HCT116 (cell line): ENCODE data around the gene KIF26B. TPM values are rescaled to one million over a fixed set of nuclear protein-coding genes. Genes with fewer than 3 reads are reported as not detected.

Experiments
- ATAC-seq: fragments of 200-7000 bp; cut with Tn5 transposase; 2 replicates; pipeline ENCODE4 v1.9.1; 2020; ENCODE audit warnings: mild to moderate bottlenecking, moderate library complexity
- BruUV-seq: library from RNA; stranded (reverse); fragments of 400-500 nt; replicated peaks from 2 replicates; lab custom pipeline; 2021; lab: Mats Ljungman, UMichigan
- CTCF ChIA-PET: fragments of 300-600 bp; sonication (Branson Sonifier 250); formaldehyde crosslinking; loops from one replicate; lab custom pipeline; 2021; ENCODE audit warnings: antibody characterized with exemption; lab: Charles Lee
- POLR2A ChIA-PET: fragments of 300-600, 350-600 bp; sonication (Branson Sonifier 250); formaldehyde crosslinking; loops from one replicate; lab custom pipeline; 2021; ENCODE audit warnings: antibody characterized with exemption; lab: Charles Lee
- RAD21 ChIA-PET, 2 experiments: fragments of 300-600 bp; sonication (Branson Sonifier 250); formaldehyde crosslinking; loops; one replicate each; lab custom pipeline; 2023; ENCODE audit warnings: low total read pairs in 2 of 2; ENCODE audit not compliant: uncharacterized antibody in 2 of 2, unreplicated experiment in 2 of 2, low non-redundant PET in 1 of 2; lab: Charles Lee
- DNase-seq: peaks from one replicate; pipeline ENCODE4 v3.0.0-alpha.2; 2010; ENCODE audit warnings: low read depth, low spot score
- H2AFZ ChIP-seq: fragments of 200-600 bp; shearing (Covaris generic), sonication (generic); 2 replicates; pipeline ENCODE4 v1.6.1; 2017; ENCODE audit warnings: low read depth, mixed run types, mixed read lengths, antibody characterized with exemption, low read length; ENCODE audit not compliant: poor library complexity, severe bottlenecking
- H3K27ac ChIP-seq: 2 replicates; pipeline ENCODE4 v1.5.1; 2012; ENCODE audit warnings: low read depth, low read length
- H3K27me3 ChIP-seq: fragments of 200-600 bp; sonication (generic); 2 replicates; pipeline ENCODE4 v1.6.1; 2016; ENCODE audit warnings: mixed run types, low read length, mixed read lengths; ENCODE audit not compliant: insufficient read depth
- H3K36me3 ChIP-seq, 2 experiments: fragments of 200-500 bp in 1 of 2; fragments of 200-600 bp in 1 of 2; sonication (Bioruptor generic) in 1 of 2; sonication (generic) in 1 of 2; 2 replicates each; pipeline versions ENCODE4 v1.5.1 to v1.6.1; 2014 to 2016; ENCODE audit warnings: low read length in 2 of 2, inconsistent platforms in 1 of 2, mixed read lengths in 1 of 2, mixed run types in 1 of 2; ENCODE audit not compliant: insufficient read depth in 2 of 2, control insufficient read depth in 1 of 2
- H3K4me1 ChIP-seq, 2 experiments: fragments of 200-600 bp in 1 of 2; sonication (generic) in 1 of 2; 2 replicates each; pipeline versions ENCODE4 v1.5.1 to v1.6.1; 2012 to 2017; ENCODE audit warnings: low read length in 2 of 2, inconsistent platforms in 1 of 2, mild to moderate bottlenecking in 1 of 2, mixed read lengths in 1 of 2, mixed run types in 1 of 2, moderate library complexity in 1 of 2; ENCODE audit not compliant: insufficient read depth in 2 of 2, control insufficient read depth in 1 of 2
- H3K4me2 ChIP-seq: fragments of 200-600 bp; sonication (generic); 2 replicates; pipeline ENCODE4 v1.6.1; 2017; ENCODE audit warnings: mixed run types, low read length, mixed read lengths
- H3K4me3 ChIP-seq, 2 experiments: fragments of 200-600 bp in 1 of 2; sonication (generic) in 1 of 2; replicated peaks in 1 of 2; 2 replicates each; pipeline ENCODE4 v1.5.1; 2011 to 2016; ENCODE audit warnings: low read length in 2 of 2, control low read depth in 1 of 2, low read depth in 1 of 2, mild to moderate bottlenecking in 1 of 2, mixed read lengths in 1 of 2, mixed run types in 1 of 2
- H3K79me2 ChIP-seq: fragments of 200-600 bp; sonication (generic); 2 replicates; pipeline ENCODE4 v1.6.1; 2017; ENCODE audit warnings: mild to moderate bottlenecking, mixed run types, low read length, moderate library complexity, mixed read lengths; ENCODE audit not compliant: insufficient read depth
- H3K9ac ChIP-seq: fragments of 200-600 bp; sonication (generic); 2 replicates; pipeline ENCODE4 v1.6.1; 2016; ENCODE audit warnings: low read length, mixed read lengths
- H3K9me2 ChIP-seq: fragments of 200-600 bp; sonication (generic), shearing (Covaris generic); 2 replicates; pipeline ENCODE4 v1.6.1; 2017; ENCODE audit warnings: mixed run types, mild to moderate bottlenecking, moderate library complexity; ENCODE audit not compliant: insufficient read depth
- H3K9me3 ChIP-seq, 2 experiments: fragments of 200-500 bp in 1 of 2; fragments of 200-600 bp in 1 of 2; sonication (Bioruptor generic) in 1 of 2; sonication (generic) in 1 of 2; 2 replicates each; pipeline ENCODE4 v1.6.1; 2014 to 2017; ENCODE audit warnings: low read length in 2 of 2, mixed read lengths in 2 of 2, inconsistent platforms in 1 of 2, low read depth in 1 of 2, mild to moderate bottlenecking in 1 of 2, mixed run types in 1 of 2, moderate library complexity in 1 of 2; ENCODE audit not compliant: control insufficient read depth in 1 of 2, insufficient read depth in 1 of 2
- H4K20me1 ChIP-seq: fragments of 200-600 bp; sonication (generic), shearing (Covaris generic); 2 replicates; pipeline ENCODE4 v1.6.1; 2017; ENCODE audit warnings: mixed run types, mild to moderate bottlenecking, moderate library complexity; ENCODE audit not compliant: insufficient read depth
- CEBPB ChIP-seq: IDR thresholded peaks from 2 replicates; pipeline ENCODE4 v1.6.1; 2012; ENCODE audit warnings: low read depth
- EGR1 ChIP-seq: IDR thresholded peaks from 2 replicates; pipeline ENCODE4 v1.6.1; 2012; ENCODE audit warnings: low read depth
- TCF7L2 ChIP-seq: IDR thresholded peaks from 2 replicates; pipeline ENCODE4 v1.7.0; 2011; ENCODE audit warnings: borderline replicate concordance, inconsistent platforms; ENCODE audit not compliant: insufficient read depth, insufficient read length; ENCODE audit errors: extremely low read depth
- intact Hi-C: fragments of 100-400 bp; cut with micrococcal nuclease; formaldehyde crosslinking; loops from 2 replicates; pipeline ENCODE4 v1.10.0; 2022
- total RNA-seq: library from RNA; stranded (reverse); gene quantifications from one replicate; pipeline ENCODE4 v1.2.1, GENCODE V29; 2021; ENCODE audit not compliant: unreplicated experiment
- TF ChIP-seq, protein P1 (sequence below): IDR thresholded peaks from 2 replicates; pipeline ENCODE4 v1.6.1; 2012
- TF ChIP-seq, protein P2 (sequence below), 3 experiments: fragments of 200-600 bp in 1 of 3; sonication (generic) in 1 of 3; IDR thresholded peaks in 2 of 3; conservative IDR thresholded peaks in 1 of 3; 2 replicates each; pipeline ENCODE4 v1.5.1; 2012 to 2017; ENCODE audit warnings: low read depth in 2 of 3, low read length in 2 of 3, antibody characterized with exemption in 1 of 3, borderline replicate concordance in 1 of 3, control low read depth in 1 of 3, mild to moderate bottlenecking in 1 of 3, mixed read lengths in 1 of 3, mixed run types in 1 of 3, moderate library complexity in 1 of 3; ENCODE audit not compliant: insufficient read depth in 1 of 3

KIF26B gene
- total RNA-seq, 1 experiment from 2014 or later = 0.49 TPM

DNA sequence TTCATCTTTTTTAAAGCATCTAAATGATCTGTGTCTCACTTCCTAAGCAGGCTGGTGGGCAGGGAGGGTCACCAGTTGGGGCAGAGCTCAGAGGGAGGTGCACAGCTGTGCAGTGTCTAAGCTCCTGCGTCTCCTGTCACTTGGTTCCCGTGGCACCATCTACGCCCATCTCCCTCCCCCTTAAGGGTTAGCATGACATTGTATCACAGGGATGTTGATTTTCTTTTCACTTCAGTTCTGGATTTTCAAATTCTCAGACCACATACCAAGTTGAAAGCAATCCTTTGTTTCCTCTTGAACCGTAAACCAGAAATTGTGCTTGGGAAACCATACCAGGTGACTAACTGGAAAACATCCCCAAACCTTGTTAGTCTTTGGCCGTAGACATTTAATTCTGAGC, 187.0 kb downstream of the KIF26B start:
- ChIA-PET CTCF (no interaction called here), POLR2A (no interaction called here), RAD21 (no interaction called here)
- no peaks in the 10 kb centered on the region for H3K27me3 ChIP-seq
- H3K9ac ChIP-seq = no peak overlapping the region
- ATAC-seq = no peak
- H3K4me3 ChIP-seq = no peak overlapping the region
- peaks cover 0 to 1% of the 10 kb centered on the region in 2 experiments; a peak in 1 of 4 replicates for H3K4me1 ChIP-seq
- no TSS peak for BruUV-seq
- H3K9me2 ChIP-seq = no peaks in the 10 kb centered on the region
- no peaks in the 10 kb centered on the region for H3K79me2 ChIP-seq
- H3K27ac ChIP-seq = no peak overlapping the region
- no peak overlapping the region for H2AFZ ChIP-seq
- no peaks in the 10 kb centered on the region for H3K9me3 ChIP-seq
- no peaks in the 10 kb centered on the region for H4K20me1 ChIP-seq
- DNase-seq = no peak
- intact Hi-C loops = no loop called here
- H3K36me3 ChIP-seq = no peaks in the 10 kb centered on the region
- TF ChIP-seq, protein P1, sequence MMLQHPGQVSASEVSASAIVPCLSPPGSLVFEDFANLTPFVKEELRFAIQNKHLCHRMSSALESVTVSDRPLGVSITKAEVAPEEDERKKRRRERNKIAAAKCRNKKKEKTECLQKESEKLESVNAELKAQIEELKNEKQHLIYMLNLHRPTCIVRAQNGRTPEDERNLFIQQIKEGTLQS = no peak
- TF ChIP-seq CEBPB = no peak
- no peak for TF ChIP-seq TCF7L2
- no peak overlapping the region for H3K4me2 ChIP-seq

DNA sequence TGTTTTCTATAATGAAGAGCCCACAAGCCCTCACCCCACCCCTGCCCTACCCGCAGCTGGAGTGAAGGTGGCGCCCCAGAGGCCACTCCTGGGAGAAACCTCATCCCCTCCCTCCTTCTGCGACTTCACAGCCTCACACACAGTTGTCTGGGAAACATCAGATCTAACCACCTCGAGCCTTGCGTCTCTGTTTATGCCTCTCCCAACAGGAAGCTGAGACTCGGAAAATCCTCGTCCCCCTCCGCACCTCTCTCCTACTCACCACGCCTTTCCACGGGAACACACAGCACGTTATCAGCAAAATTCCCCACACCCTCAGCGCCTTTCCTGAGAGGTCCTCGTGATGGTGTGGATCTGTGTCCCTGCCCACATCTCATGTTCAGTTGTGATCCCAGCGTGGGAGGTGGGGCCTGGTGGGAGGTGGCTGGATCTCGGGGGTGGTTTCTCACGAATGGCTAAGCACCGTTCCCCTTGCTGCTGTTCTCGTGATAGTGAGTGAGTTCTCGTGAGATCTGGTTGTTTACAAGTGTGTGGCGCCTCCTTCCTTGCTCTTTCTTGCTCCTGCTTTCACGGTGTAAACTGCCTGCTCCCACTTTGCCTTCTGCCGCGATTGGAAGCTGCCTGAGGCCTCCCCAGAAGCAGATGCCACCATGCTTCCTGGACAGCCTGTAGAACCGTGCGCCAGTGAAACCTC, 190.6 kb downstream of the KIF26B start:
- intact Hi-C loops = no loop called here
- no TSS peak for BruUV-seq
- Histone ChIP-seq H3K79me2 (no peaks in the 10 kb centered on the region), H3K36me3 (no peaks in the 10 kb centered on the region), H3K27me3 (no peaks in the 10 kb centered on the region), H2AFZ (no peak overlapping the region), H3K4me3 (no peak overlapping the region), H3K4me1 (no peaks in the 10 kb centered on the region), H3K9ac (no peak overlapping the region), H3K9me2 (no peaks in the 10 kb centered on the region), H3K27ac (no peak overlapping the region), H3K4me2 (no peak overlapping the region), H4K20me1 (no peaks in the 10 kb centered on the region), H3K9me3 (no peaks in the 10 kb centered on the region)
- ATAC-seq (peak; percentile 85; the same call in 1 of the 2 replicates), DNase-seq (no peak)
- POLR2A ChIA-PET = no interaction called here
- RAD21 ChIA-PET = no interaction called here
- CTCF ChIA-PET = no interaction called here
- TF ChIP-seq EGR1 = no peak
- TF ChIP-seq, protein P2, sequence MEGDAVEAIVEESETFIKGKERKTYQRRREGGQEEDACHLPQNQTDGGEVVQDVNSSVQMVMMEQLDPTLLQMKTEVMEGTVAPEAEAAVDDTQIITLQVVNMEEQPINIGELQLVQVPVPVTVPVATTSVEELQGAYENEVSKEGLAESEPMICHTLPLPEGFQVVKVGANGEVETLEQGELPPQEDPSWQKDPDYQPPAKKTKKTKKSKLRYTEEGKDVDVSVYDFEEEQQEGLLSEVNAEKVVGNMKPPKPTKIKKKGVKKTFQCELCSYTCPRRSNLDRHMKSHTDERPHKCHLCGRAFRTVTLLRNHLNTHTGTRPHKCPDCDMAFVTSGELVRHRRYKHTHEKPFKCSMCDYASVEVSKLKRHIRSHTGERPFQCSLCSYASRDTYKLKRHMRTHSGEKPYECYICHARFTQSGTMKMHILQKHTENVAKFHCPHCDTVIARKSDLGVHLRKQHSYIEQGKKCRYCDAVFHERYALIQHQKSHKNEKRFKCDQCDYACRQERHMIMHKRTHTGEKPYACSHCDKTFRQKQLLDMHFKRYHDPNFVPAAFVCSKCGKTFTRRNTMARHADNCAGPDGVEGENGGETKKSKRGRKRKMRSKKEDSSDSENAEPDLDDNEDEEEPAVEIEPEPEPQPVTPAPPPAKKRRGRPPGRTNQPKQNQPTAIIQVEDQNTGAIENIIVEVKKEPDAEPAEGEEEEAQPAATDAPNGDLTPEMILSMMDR (IDR thresholded peaks at IDR 0.05 in 2 of 3, conservative IDR thresholded peaks at IDR 0.05 in 1 of 3; ENCODE audit: borderline replicate concordance in 1 of 3, insufficient read depth in 1 of 3, low read depth in 2 of 3, low read length in 2 of 3) = peak in 2 of 3 experiments; percentile 25 to 32; a peak in 2 of 6 replicates
